Uterus (tissue), 4 donors: ENCODE data around the gene XIRP2. TPM values are rescaled to one million over a fixed set of nuclear protein-coding genes. Genes with fewer than 3 reads are reported as not detected.

Experiments
- DNase-seq, 2 donors: peaks; one replicate each; pipeline ENCODE4 v3.0.0-alpha.2; 2019 to 2020
- H3K27ac ChIP-seq, 2 donors: fragments of 200-600 bp; sonication (generic); 1 replicate in 1 of 2; 2 replicates in 1 of 2; pipeline ENCODE4 v1.5.1; 2016 to 2018
- H3K27me3 ChIP-seq, 2 donors: fragments of 200-600 bp; sonication (generic); one replicate each; pipeline ENCODE4 v1.5.1; 2018 to 2019; ENCODE audit warnings: control low read depth in 1 of 2
- H3K36me3 ChIP-seq, 2 donors: fragments of 200-600 bp; sonication (generic); one replicate each; pipeline ENCODE4 v1.5.1; 2019; ENCODE audit warnings: control low read depth in 1 of 2
- H3K4me1 ChIP-seq, 2 donors: fragments of 200-600 bp; sonication (generic); one replicate each; pipeline ENCODE4 v1.5.1; 2018 to 2019; ENCODE audit warnings: control low read depth in 1 of 2
- H3K4me3 ChIP-seq, 2 donors: fragments of 200-600 bp; sonication (generic); 1 replicate in 1 of 2; 2 replicates in 1 of 2; pipeline ENCODE4 v1.5.1; 2018 to 2019; ENCODE audit warnings: mild to moderate bottlenecking in 1 of 2
- H3K9me3 ChIP-seq, 2 donors: fragments of 200-600 bp; sonication (generic); one replicate each; pipeline ENCODE4 v1.5.1; 2019; ENCODE audit warnings: control low read depth in 1 of 2
- CTCF ChIP-seq, 4 experiments: fragments of 200-600 bp in 2 of 4; fragments of 450-650 bp in 2 of 4; sonication (generic) in 2 of 4; IDR thresholded peaks; one replicate each; pipeline ENCODE4 v1.5.1; 2016 to 2019; ENCODE audit warnings: antibody characterized with exemption in 4 of 4, mild to moderate bottlenecking in 2 of 4, moderate library complexity in 1 of 4
- POLR2A ChIP-seq, 2 donors: fragments of 450-650 bp; IDR thresholded peaks; one replicate each; pipeline ENCODE4 v1.6.1; 2016; ENCODE audit warnings: antibody characterized with exemption in 2 of 2, mild to moderate bottlenecking in 1 of 2, moderate library complexity in 1 of 2
- intact Hi-C: fragments of 100-400 bp; cut with DNase I; formaldehyde crosslinking; loops from one replicate; pipeline ENCODE4 v1.15.1; 2023; ENCODE audit warnings: low total_unique reads
- total RNA-seq, 4 donors: library from RNA; depleted of rRNA in 3 of 4; stranded (reverse); fragments of >200 nt in 3 of 4; gene quantifications; one replicate each; pipeline versions ENCODE4 v1.1.0 to v1.2.4, GENCODE V29; 2014 to 2023
- donor health status: DM: yes; HTN: yes; CAD: no.

XIRP2 gene
- total RNA-seq, 4 donors from 2014 or later: 0.49 to 0.55 TPM; not detected in 2

DNA sequence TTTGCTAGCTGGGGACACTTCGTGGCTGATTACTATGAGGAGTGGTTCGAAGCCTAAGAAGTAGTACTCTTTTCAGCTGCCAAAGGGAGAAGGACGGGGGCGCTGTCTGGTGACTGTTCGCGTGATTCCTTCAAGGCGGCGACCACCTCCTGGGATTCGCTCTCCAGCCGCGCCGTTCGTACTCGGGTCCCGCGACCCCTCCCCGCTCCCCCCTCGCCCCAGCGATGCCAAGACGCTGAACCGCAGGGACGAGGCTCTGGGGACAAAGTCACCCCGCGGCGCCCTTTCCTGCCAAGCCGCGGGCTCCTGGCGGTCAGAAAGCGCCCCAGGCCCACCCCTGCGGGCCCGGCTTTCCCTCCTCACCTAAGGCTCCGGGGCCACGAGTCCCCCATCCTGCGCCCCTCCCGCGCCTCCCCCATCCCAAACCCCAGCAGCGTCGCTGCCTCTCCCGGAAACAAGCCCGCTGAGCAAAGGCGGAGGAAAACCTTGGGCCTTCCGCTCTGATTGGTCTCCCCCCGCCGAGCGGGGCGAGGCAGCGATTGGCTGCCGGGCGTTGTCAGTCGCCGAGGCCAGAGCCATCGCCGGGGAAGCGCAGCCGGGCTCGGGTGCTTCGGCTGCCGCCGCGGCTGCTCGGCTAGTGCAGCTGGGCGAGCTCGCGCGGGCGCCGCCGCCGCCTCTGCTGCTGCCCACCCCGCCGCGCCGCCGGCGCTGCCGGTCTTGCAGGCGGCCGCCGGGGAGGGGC is 404.3 kb downstream of the XIRP2 start, which contains the start of gene B3GALT1:
Gene B3GALT1, plus strand, starts transcription at position 572 of the 742 bp plus-strand sequence.
- peak; percentile 12 to 32 for TF ChIP-seq POLR2A (IDR thresholded peaks at IDR 0.05)
- TF ChIP-seq CTCF (IDR thresholded peaks at IDR 0.05): peak in 2 of 4 experiments; percentile 26 to 31
- H3K27me3 ChIP-seq: peaks cover 0 to 20% of the 10 kb centered on the region in 2 donors
- H3K9me3 ChIP-seq: no peaks in the 10 kb centered on the region
- H3K4me1 ChIP-seq: peaks cover 0 to 8% of the 10 kb centered on the region in 2 donors
- H3K27ac ChIP-seq: peak within 1 kb of the TSS; percentile 68 to 70
- peak within 1 kb of the TSS; percentile 51 to 74 for H3K4me3 ChIP-seq
- intact Hi-C loops: no loop called here
- H3K36me3 ChIP-seq: no peaks in the 10 kb centered on the region
- DNase-seq: peak; percentile 61 to 86

GRCh38 chr2:167293172-167293781 is 405.0 kb downstream of the XIRP2 start:
- Histone ChIP-seq H3K36me3 (no peaks in the 10 kb centered on the region), H3K9me3 (no peaks in the 10 kb centered on the region), H3K27ac (peak overlapping the region in 1 of 2 donors; percentile 70), H3K4me3 (peak overlapping the region; percentile 51 to 74), H3K27me3 (peaks cover 0 to 20% of the 10 kb centered on the region in 2 donors), H3K4me1 (peaks cover 0 to 8% of the 10 kb centered on the region in 2 donors)
- intact Hi-C loops: no loop called here
- DNase-seq: peak in 1 of 2 donors; percentile 15
- TF ChIP-seq CTCF (IDR thresholded peaks at IDR 0.05): no peak
- TF ChIP-seq POLR2A (IDR thresholded peaks at IDR 0.05): no peak

- intact Hi-C loops: no loop called here
- H3K4me3 ChIP-seq: peak overlapping the region; percentile 51 to 74
- no peaks in the 10 kb centered on the region for H3K9me3 ChIP-seq
- no peaks in the 10 kb centered on the region for H3K36me3 ChIP-seq
- H3K27me3 ChIP-seq: peaks cover 0 to 20% of the 10 kb centered on the region in 2 donors
- peaks cover 0 to 8% of the 10 kb centered on the region in 2 donors for H3K4me1 ChIP-seq
- DNase-seq: no peak
- no peak for TF ChIP-seq CTCF (IDR thresholded peaks at IDR 0.05)
- H3K27ac ChIP-seq: no peak overlapping the region
Measured at GRCh38 chr2:167293943-167294775, 405.9 kb downstream of the XIRP2 start.

GRCh38 chr2:167294776-167295140 is 406.5 kb downstream of the XIRP2 start:
- no peak for TF ChIP-seq CTCF (IDR thresholded peaks at IDR 0.05)
- no peak for TF ChIP-seq POLR2A (IDR thresholded peaks at IDR 0.05)
- peak overlapping the region; percentile 51 to 74 for H3K4me3 ChIP-seq
- peaks cover 0 to 8% of the 10 kb centered on the region in 2 donors for H3K4me1 ChIP-seq
- H3K9me3 ChIP-seq: no peaks in the 10 kb centered on the region
- no peak for DNase-seq
- no peak overlapping the region for H3K27ac ChIP-seq
- H3K36me3 ChIP-seq: no peaks in the 10 kb centered on the region
- peaks cover 0 to 20% of the 10 kb centered on the region in 2 donors for H3K27me3 ChIP-seq
- intact Hi-C loops: no loop called here
